Mesendoderm (in vitro differentiated cells): ENCODE results near the gene ARFGAP1.

Source experiments
- DNase-seq: peaks from one replicate; pipeline ENCODE4 v3.0.0; 2013
- H2AK5ac ChIP-seq: 2 replicates; pipeline ENCODE4 v1.6.1; 2013; ENCODE audit warnings: low read length, inconsistent platforms
- H2BK120ac ChIP-seq: 2 replicates; pipeline ENCODE4 v1.6.1; 2013; ENCODE audit warnings: low read depth, mild to moderate bottlenecking, low read length, moderate library complexity, mixed read lengths
- H2BK15ac ChIP-seq: replicated peaks from 2 replicates; pipeline ENCODE4 v1.6.1; 2013; ENCODE audit warnings: low read depth, mild to moderate bottlenecking, moderate library complexity
- H2BK5ac ChIP-seq: 2 replicates; pipeline ENCODE4 v1.6.1; 2013; ENCODE audit warnings: low read length, inconsistent platforms
- H3K18ac ChIP-seq: 2 replicates; pipeline ENCODE4 v1.6.1; 2013; ENCODE audit warnings: mild to moderate bottlenecking, low read length, mixed read lengths
- H3K23ac ChIP-seq: one replicate; pipeline ENCODE4 v1.6.1; 2013; ENCODE audit warnings: low read length
- H3K27ac ChIP-seq: 2 replicates; pipeline ENCODE4 v1.5.1; 2013; ENCODE audit warnings: low read depth, mild to moderate bottlenecking, inconsistent platforms, low read length, moderate library complexity
- H3K27me3 ChIP-seq: 2 replicates; pipeline ENCODE4 v1.6.1; 2013; ENCODE audit warnings: low read length, control low read depth, mild to moderate bottlenecking, inconsistent platforms; ENCODE audit not compliant: insufficient read depth, poor library complexity
- H3K36me3 ChIP-seq: 2 replicates; pipeline ENCODE4 v1.6.1; 2013; ENCODE audit warnings: low read length, inconsistent platforms; ENCODE audit not compliant: control insufficient read depth, insufficient read depth
- H3K4ac ChIP-seq: one replicate; pipeline ENCODE4 v1.6.1; 2013; ENCODE audit warnings: low read depth, mild to moderate bottlenecking, low read length, moderate library complexity
- H3K4me1 ChIP-seq: 2 replicates; pipeline ENCODE4 v1.6.1; 2013; ENCODE audit warnings: low read depth, low read length, inconsistent platforms; ENCODE audit not compliant: control insufficient read depth
- H3K4me2 ChIP-seq: 2 replicates; pipeline ENCODE4 v1.6.1; 2013; ENCODE audit warnings: low read length
- H3K4me3 ChIP-seq: 2 replicates; pipeline ENCODE4 v1.5.1; 2013; ENCODE audit warnings: mild to moderate bottlenecking, low read length
- H3K56ac ChIP-seq: one replicate; pipeline ENCODE4 v1.6.1; 2013; ENCODE audit warnings: low read length
- H3K79me1 ChIP-seq: 2 replicates; pipeline ENCODE4 v1.6.1; 2013; ENCODE audit warnings: low read length, inconsistent platforms
- H3K79me2 ChIP-seq: 2 replicates; pipeline ENCODE4 v1.6.1; 2013; ENCODE audit warnings: mild to moderate bottlenecking, low read length; ENCODE audit not compliant: control insufficient read depth, insufficient read depth
- H3K9ac ChIP-seq: 2 replicates; pipeline ENCODE4 v1.6.1; 2013; ENCODE audit warnings: low read length, inconsistent platforms
- H4K5ac ChIP-seq: one replicate; pipeline ENCODE4 v1.6.1; 2013; ENCODE audit warnings: low read length
- H4K8ac ChIP-seq: one replicate; pipeline ENCODE4 v1.6.1; 2013; ENCODE audit warnings: low read depth, mild to moderate bottlenecking, control low read depth, low read length, moderate library complexity
- WGBS: extraction: QIAGEN DNeasy Blood & Tissue Kit; methylation state at CpG from one replicate; pipeline ENCODE4 v1.1.7; 2013; ENCODE audit warnings: low lambda C conversion rate, missing lambda C conversion rate; ENCODE audit not compliant: insufficient coverage; ENCODE audit errors: extremely low coverage; 5-methylcytosine and 5-hydroxymethylcytosine counted together

ARFGAP1 gene

DNA sequence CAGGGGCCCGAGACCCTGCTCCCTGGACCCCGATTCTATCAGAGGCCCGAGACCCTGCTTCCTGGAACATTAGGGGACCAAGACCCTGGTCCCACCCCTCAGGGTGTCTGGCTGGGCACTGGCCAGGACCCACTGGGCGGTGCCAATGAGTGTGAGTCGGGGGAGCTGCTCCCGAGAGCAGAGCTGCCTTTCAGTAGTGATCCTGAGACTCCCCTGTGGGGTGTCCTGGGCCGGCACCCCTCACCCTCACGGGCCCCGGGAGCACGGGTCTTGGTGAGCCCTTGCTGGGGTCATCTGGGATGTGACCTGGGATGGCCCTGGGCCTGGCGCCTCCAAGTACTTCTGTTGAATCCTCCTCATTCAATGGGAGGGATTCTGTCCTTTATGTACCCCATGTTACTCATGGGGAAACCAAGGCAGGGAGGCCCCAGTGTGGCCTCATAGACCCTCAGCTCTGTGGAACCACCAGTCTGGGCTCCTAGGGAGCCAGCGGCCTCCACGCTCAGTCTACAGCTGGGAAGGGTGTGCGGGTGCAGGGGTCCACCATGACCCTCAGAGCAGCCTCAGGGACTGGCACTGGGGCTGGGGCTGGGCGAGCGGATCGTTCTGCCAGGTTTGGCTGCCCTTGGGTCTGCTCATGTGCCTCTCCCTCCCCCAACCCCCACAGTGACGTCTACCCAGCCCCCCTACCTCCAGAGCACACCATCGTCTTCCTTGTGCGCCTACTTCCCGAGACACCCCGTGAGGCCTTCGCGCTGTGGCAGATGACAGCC lies 46.0 kb downstream of the ARFGAP1 start:
- no peaks in the 10 kb centered on the region for H3K27me3 ChIP-seq
- no peak overlapping the region for H2AK5ac ChIP-seq
- no peak overlapping the region for H3K9ac ChIP-seq
- H3K4me2 ChIP-seq: no peak overlapping the region
- H3K18ac ChIP-seq: no peak overlapping the region
- H3K23ac ChIP-seq: no peak overlapping the region
- no peak overlapping the region for H2BK15ac ChIP-seq
- no peaks in the 10 kb centered on the region for H3K4me1 ChIP-seq
- no peak overlapping the region for H3K56ac ChIP-seq
- H4K5ac ChIP-seq: no peak overlapping the region
- no peak overlapping the region for H3K27ac ChIP-seq
- no peak overlapping the region for H4K8ac ChIP-seq
- no peak overlapping the region for H2BK120ac ChIP-seq
- H3K79me1 ChIP-seq: no peaks in the 10 kb centered on the region
- H3K4ac ChIP-seq: no peak overlapping the region
- H3K79me2 ChIP-seq: no peaks in the 10 kb centered on the region
- no CpG with 5 or more reads among the region's 24 CpGs for WGBS
- no peak overlapping the region for H3K4me3 ChIP-seq
- no peaks in the 10 kb centered on the region for H3K36me3 ChIP-seq
- DNase-seq: no peak
- H2BK5ac ChIP-seq: no peak overlapping the region

DNA sequence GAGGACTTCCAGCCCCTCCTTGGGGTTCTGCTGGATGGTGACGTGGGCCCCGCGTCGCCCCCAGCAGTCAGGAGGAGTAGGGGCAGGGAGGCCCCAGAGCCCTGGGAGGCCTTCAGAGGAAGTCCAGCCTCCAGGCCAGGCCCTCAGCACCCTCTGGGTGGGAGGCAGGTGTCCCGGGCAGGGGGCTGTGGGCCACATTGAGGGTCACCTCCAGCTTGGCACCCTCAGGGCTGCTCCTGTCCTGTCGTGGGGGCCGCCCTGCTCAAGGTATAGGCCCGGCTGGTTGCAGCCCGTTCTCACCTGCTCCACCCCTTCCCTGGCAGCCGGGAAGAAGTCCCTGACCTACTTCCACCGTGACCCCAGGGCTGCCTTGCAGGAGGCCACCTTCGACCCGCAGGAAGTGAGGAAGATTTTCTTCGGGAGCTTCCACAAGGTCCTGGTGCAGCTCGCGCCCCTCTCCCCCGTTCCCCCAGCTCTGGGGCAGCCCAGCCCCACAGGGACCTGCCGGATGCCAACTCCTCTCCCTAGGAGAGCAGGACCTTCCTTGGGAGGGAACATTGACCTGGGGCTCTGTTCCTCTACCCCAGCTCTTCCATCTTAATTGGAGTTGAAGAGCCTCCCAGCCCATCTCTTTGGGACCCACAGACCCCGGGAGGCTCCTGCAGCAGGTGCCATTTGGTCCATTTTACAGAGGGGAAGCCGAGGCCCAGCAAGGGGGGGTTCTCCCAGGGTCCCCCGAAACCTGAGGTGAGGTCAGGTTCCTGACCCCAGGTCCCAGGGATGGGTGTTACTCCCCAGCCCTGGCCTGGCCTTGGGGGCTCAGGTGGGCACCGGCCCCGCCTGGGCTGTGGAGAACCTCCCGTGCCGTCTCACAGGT lies 46.8 kb downstream of the ARFGAP1 start:
- no peaks in the 10 kb centered on the region for H3K79me1 ChIP-seq
- H3K56ac ChIP-seq: no peak overlapping the region
- H2BK120ac ChIP-seq: no peak overlapping the region
- H3K23ac ChIP-seq: no peak overlapping the region
- no peak overlapping the region for H3K27ac ChIP-seq
- no peak overlapping the region for H3K9ac ChIP-seq
- no peaks in the 10 kb centered on the region for H3K36me3 ChIP-seq
- no peak overlapping the region for H3K18ac ChIP-seq
- H2BK15ac ChIP-seq: no peak overlapping the region
- no CpG with 5 or more reads among the region's 25 CpGs for WGBS
- no peak for DNase-seq
- H3K4me1 ChIP-seq: no peaks in the 10 kb centered on the region
- no peaks in the 10 kb centered on the region for H3K27me3 ChIP-seq
- no peak overlapping the region for H4K5ac ChIP-seq
- no peak overlapping the region for H3K4ac ChIP-seq
- no peak overlapping the region for H2AK5ac ChIP-seq
- H4K8ac ChIP-seq: no peak overlapping the region
- H2BK5ac ChIP-seq: no peak overlapping the region
- no peaks in the 10 kb centered on the region for H3K79me2 ChIP-seq
- H3K4me3 ChIP-seq: no peak overlapping the region
- H3K4me2 ChIP-seq: no peak overlapping the region

DNA sequence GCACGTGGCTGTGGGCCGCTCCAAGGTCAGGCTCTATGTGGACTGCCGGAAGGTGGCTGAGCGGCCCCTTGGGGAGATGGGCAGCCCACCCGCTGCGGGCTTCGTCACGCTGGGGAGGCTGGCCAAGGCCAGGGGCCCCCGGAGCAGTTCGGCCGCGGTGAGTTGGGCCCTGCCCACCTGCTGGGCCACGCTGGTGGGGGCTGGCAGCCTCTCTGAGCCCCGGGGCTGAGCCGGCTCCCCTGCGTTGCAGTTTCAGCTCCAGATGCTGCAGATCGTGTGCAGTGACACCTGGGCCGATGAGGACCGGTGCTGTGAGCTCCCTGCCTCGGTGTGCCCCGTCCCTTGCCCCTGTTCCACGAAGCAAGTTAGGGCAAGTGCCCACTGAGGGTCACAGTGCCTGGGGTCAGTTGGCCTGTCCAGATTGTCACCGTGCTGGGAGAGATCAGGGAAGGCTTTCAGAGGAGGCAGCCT lies 47.5 kb downstream of the ARFGAP1 start:
- no peak overlapping the region for H3K23ac ChIP-seq
- no CpG with 5 or more reads among the region's 23 CpGs for WGBS
- no peaks in the 10 kb centered on the region for H3K79me2 ChIP-seq
- H3K4me3 ChIP-seq: no peak overlapping the region
- no peak overlapping the region for H3K4ac ChIP-seq
- H3K36me3 ChIP-seq: no peaks in the 10 kb centered on the region
- no peak overlapping the region for H2BK120ac ChIP-seq
- H3K56ac ChIP-seq: no peak overlapping the region
- no peak overlapping the region for H2BK5ac ChIP-seq
- no peak overlapping the region for H3K27ac ChIP-seq
- no peak overlapping the region for H3K9ac ChIP-seq
- H3K4me1 ChIP-seq: no peaks in the 10 kb centered on the region
- H2BK15ac ChIP-seq: no peak overlapping the region
- H3K4me2 ChIP-seq: no peak overlapping the region
- no peak overlapping the region for H2AK5ac ChIP-seq
- H3K27me3 ChIP-seq: no peaks in the 10 kb centered on the region
- H3K18ac ChIP-seq: no peak overlapping the region
- no peaks in the 10 kb centered on the region for H3K79me1 ChIP-seq
- no peak overlapping the region for H4K8ac ChIP-seq
- DNase-seq: no peak
- H4K5ac ChIP-seq: no peak overlapping the region

DNA sequence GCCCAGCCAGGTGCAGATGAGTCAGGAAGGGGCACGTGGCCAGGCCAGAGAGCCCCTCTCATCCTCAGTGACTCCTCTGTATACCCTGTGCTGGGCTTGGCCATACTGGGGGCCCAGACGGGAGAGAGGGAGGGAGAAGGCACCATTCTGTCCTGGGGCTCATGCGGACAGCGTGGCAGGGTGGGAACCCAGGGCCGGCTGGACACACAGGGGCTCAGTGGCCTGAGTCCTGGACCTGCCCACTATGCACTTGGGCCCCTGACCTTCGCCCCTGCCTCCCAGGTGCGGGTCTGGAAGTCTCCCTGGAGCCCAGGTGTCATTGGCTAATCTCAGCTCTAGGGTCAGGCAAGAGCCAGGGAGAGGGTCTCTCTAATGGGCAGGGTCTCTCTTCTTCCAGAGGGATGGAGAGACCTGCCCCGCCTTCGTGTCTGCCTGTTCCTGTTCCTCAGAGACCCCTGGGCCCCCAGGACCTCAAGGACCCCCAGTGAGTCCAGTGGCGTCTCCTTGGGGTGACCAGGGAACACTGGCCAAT lies 48.1 kb downstream of the ARFGAP1 start:
- H3K4me3 ChIP-seq: no peak overlapping the region
- DNase-seq: no peak
- H2BK120ac ChIP-seq: no peak overlapping the region
- H3K27ac ChIP-seq: no peak overlapping the region
- H3K9ac ChIP-seq: no peak overlapping the region
- H3K79me1 ChIP-seq: no peaks in the 10 kb centered on the region
- no peaks in the 10 kb centered on the region for H3K27me3 ChIP-seq
- no peak overlapping the region for H3K56ac ChIP-seq
- H3K4ac ChIP-seq: no peak overlapping the region
- no peak overlapping the region for H3K4me2 ChIP-seq
- no peak overlapping the region for H2BK15ac ChIP-seq
- no peak overlapping the region for H3K18ac ChIP-seq
- no peak overlapping the region for H3K23ac ChIP-seq
- H2AK5ac ChIP-seq: no peak overlapping the region
- no peaks in the 10 kb centered on the region for H3K79me2 ChIP-seq
- H4K8ac ChIP-seq: no peak overlapping the region
- no peaks in the 10 kb centered on the region for H3K4me1 ChIP-seq
- H4K5ac ChIP-seq: no peak overlapping the region
- no peak overlapping the region for H2BK5ac ChIP-seq
- no CpG with 5 or more reads among the region's 10 CpGs for WGBS
- no peaks in the 10 kb centered on the region for H3K36me3 ChIP-seq

- Histone ChIP-seq H2AK5ac (no peak overlapping the region), H3K4ac (no peak overlapping the region), H3K27me3 (no peaks in the 10 kb centered on the region), H3K36me3 (no peaks in the 10 kb centered on the region), H4K8ac (no peak overlapping the region), H3K4me1 (no peaks in the 10 kb centered on the region), H3K79me1 (no peaks in the 10 kb centered on the region), H3K18ac (no peak overlapping the region), H4K5ac (no peak overlapping the region), H2BK15ac (no peak overlapping the region), H2BK120ac (no peak overlapping the region), H3K9ac (no peak overlapping the region), H3K27ac (no peak overlapping the region), H3K4me2 (no peak overlapping the region), H2BK5ac (no peak overlapping the region), H3K4me3 (no peak overlapping the region), H3K56ac (no peak overlapping the region), H3K79me2 (no peaks in the 10 kb centered on the region), H3K23ac (no peak overlapping the region)
- DNase-seq: no peak
- no CpG with 5 or more reads among the region's 20 CpGs for WGBS
These were observed 48.7 kb downstream of the ARFGAP1 start for GRCh38 chr20:63321148-63321831.
